ENCODE data around the gene VPS41.
"Not testable (repeated sequence)": the region's sequence is repeated elsewhere in the genome, so short reads cannot be mapped to it uniquely, and the experiment has no call there.

The VPS41 gene

GRCh38 chr7:38950309-38950708 lies 41.3 kb upstream of the VPS41 start:
- Histone ChIP-seq H3K4me3 (ENCODE audit: low read depth, low read length) (no peak overlapping the region), H3K9me3 (ENCODE audit: control insufficient read depth, insufficient read depth, low read depth, low read length) (no peaks in the 10 kb centered on the region), H3K4me1 (ENCODE audit: control insufficient read depth, insufficient read depth, low read length) (no peaks in the 10 kb centered on the region), H3K36me3 (ENCODE audit: control insufficient read depth in 2 of 2, insufficient read depth in 1 of 2, low read length in 2 of 2) (no peaks in the 10 kb centered on the region), H3K27ac (ENCODE audit: extremely low read depth, low read depth, low read length) (no peak overlapping the region)
- POLR2A ChIA-PET, result no interaction called here
- TF ChIP-seq TSHZ1 (tag by site-specific recombination; IDR thresholded peaks at IDR 0.05; ENCODE audit: borderline replicate concordance) (no peak), ZNF2 (tag by site-specific recombination; IDR thresholded peaks at IDR 0.05) (no peak), ZIC2 (tag by site-specific recombination; IDR thresholded peaks at IDR 0.05) (no peak), BCL11A (tag by site-specific recombination; IDR thresholded peaks at IDR 0.05; ENCODE audit: low read depth) (no peak), ZFP37 (tag by site-specific recombination; IDR thresholded peaks at IDR 0.05) (no peak), ZNF404 (tag by site-specific recombination; IDR thresholded peaks at IDR 0.05) (no peak), ZNF174 (tag by site-specific recombination; IDR thresholded peaks at IDR 0.05) (no peak), ZNF324 (tag by site-specific recombination; IDR thresholded peaks at IDR 0.05) (no peak), ZNF626 (tag by site-specific recombination; IDR thresholded peaks at IDR 0.05) (no peak), ZNF146 (tag by site-specific recombination; IDR thresholded peaks at IDR 0.05) (no peak), KLF10 (tag by site-specific recombination; IDR thresholded peaks at IDR 0.05) (no peak), ZNF558 (tag by site-specific recombination; IDR thresholded peaks at IDR 0.05) (no peak), ZNF521 (tag by site-specific recombination; IDR thresholded peaks at IDR 0.05) (no peak), ZNF629 (tag by site-specific recombination; IDR thresholded peaks at IDR 0.05) (no peak), ZNF580 (tag by site-specific recombination; IDR thresholded peaks at IDR 0.05) (no peak)
- TF ChIP-seq, protein P1, sequence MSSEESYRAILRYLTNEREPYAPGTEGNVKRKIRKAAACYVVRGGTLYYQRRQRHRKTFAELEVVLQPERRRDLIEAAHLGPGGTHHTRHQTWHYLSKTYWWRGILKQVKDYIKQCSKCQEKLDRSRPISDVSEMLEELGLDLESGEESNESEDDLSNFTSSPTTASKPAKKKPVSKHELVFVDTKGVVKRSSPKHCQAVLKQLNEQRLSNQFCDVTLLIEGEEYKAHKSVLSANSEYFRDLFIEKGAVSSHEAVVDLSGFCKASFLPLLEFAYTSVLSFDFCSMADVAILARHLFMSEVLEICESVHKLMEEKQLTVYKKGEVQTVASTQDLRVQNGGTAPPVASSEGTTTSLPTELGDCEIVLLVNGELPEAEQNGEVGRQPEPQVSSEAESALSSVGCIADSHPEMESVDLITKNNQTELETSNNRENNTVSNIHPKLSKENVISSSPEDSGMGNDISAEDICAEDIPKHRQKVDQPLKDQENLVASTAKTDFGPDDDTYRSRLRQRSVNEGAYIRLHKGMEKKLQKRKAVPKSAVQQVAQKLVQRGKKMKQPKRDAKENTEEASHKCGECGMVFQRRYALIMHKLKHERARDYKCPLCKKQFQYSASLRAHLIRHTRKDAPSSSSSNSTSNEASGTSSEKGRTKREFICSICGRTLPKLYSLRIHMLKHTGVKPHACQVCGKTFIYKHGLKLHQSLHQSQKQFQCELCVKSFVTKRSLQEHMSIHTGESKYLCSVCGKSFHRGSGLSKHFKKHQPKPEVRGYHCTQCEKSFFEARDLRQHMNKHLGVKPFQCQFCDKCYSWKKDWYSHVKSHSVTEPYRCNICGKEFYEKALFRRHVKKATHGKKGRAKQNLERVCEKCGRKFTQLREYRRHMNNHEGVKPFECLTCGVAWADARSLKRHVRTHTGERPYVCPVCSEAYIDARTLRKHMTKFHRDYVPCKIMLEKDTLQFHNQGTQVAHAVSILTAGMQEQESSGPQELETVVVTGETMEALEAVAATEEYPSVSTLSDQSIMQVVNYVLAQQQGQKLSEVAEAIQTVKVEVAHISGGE (tag by site-specific recombination; conservative IDR thresholded peaks at IDR 0.05; ENCODE audit: low read depth), result no peak
- TF ChIP-seq, protein P2, sequence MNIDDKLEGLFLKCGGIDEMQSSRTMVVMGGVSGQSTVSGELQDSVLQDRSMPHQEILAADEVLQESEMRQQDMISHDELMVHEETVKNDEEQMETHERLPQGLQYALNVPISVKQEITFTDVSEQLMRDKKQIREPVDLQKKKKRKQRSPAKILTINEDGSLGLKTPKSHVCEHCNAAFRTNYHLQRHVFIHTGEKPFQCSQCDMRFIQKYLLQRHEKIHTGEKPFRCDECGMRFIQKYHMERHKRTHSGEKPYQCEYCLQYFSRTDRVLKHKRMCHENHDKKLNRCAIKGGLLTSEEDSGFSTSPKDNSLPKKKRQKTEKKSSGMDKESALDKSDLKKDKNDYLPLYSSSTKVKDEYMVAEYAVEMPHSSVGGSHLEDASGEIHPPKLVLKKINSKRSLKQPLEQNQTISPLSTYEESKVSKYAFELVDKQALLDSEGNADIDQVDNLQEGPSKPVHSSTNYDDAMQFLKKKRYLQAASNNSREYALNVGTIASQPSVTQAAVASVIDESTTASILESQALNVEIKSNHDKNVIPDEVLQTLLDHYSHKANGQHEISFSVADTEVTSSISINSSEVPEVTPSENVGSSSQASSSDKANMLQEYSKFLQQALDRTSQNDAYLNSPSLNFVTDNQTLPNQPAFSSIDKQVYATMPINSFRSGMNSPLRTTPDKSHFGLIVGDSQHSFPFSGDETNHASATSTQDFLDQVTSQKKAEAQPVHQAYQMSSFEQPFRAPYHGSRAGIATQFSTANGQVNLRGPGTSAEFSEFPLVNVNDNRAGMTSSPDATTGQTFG (tag by site-specific recombination; IDR thresholded peaks at IDR 0.05; ENCODE audit: borderline replicate concordance), result no peak
- CTCF ChIA-PET, result interaction anchor here (1.1 kb wide), 1 partner anchor 11 kb away, joined by 6 read pairs; no protein-coding TSS in a partner anchor

- H3K4me1 ChIP-seq (ENCODE audit: control insufficient read depth, insufficient read depth, low read length); H3K36me3 ChIP-seq (ENCODE audit: control insufficient read depth in 2 of 2, insufficient read depth in 1 of 2, low read length in 2 of 2); H3K27ac ChIP-seq (ENCODE audit: extremely low read depth, low read depth, low read length); POLR2A ChIA-PET; CTCF ChIA-PET; H3K9me3 ChIP-seq (ENCODE audit: control insufficient read depth, insufficient read depth, low read depth, low read length); H3K4me3 ChIP-seq (ENCODE audit: low read depth, low read length): not testable (repeated sequence)
Observed at GRCh38 chr7:38947541-38947940, 38.5 kb upstream of the VPS41 start.

Measured in HEK293 (cell line).